ENCODE results near the gene TTLL12.

GRCh38 chr22:43227239-43227630 lies 40.3 kb upstream of the TTLL12 start:
- TF ChIP-seq, protein P1, sequence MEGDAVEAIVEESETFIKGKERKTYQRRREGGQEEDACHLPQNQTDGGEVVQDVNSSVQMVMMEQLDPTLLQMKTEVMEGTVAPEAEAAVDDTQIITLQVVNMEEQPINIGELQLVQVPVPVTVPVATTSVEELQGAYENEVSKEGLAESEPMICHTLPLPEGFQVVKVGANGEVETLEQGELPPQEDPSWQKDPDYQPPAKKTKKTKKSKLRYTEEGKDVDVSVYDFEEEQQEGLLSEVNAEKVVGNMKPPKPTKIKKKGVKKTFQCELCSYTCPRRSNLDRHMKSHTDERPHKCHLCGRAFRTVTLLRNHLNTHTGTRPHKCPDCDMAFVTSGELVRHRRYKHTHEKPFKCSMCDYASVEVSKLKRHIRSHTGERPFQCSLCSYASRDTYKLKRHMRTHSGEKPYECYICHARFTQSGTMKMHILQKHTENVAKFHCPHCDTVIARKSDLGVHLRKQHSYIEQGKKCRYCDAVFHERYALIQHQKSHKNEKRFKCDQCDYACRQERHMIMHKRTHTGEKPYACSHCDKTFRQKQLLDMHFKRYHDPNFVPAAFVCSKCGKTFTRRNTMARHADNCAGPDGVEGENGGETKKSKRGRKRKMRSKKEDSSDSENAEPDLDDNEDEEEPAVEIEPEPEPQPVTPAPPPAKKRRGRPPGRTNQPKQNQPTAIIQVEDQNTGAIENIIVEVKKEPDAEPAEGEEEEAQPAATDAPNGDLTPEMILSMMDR (optimal IDR thresholded peaks at IDR 0.05 in 1 of 3, IDR thresholded peaks at IDR 0.05 in 1 of 3, conservative IDR thresholded peaks at IDR 0.05 in 1 of 3; ENCODE audit: extremely low read depth in 1 of 3, insufficient read depth in 2 of 3, low read length in 3 of 3): no peak
- TF ChIP-seq EZH2 (IDR thresholded peaks at IDR 0.05; ENCODE audit: low read length): no peak

Measured in keratinocyte (primary cell).